Effector memory CD4-positive, alpha-beta T cell (primary cell): ENCODE results near the gene PABPC4L.

Source experiments
- DNase-seq, 3 donors: peaks; one replicate each; pipeline ENCODE4 v3.0.0-alpha.2; 2020
- H3K27ac ChIP-seq: 2 replicates; pipeline ENCODE4 v1.7.0; 2013; ENCODE audit warnings: mild to moderate bottlenecking, low read length, moderate library complexity; ENCODE audit not compliant: insufficient read depth, poor library complexity, severe bottlenecking
- H3K27me3 ChIP-seq: replicated peaks from 2 replicates; pipeline ENCODE4 v1.7.0; 2013; ENCODE audit warnings: mild to moderate bottlenecking, low read length; ENCODE audit not compliant: insufficient read depth, control insufficient read depth, poor library complexity, severe bottlenecking
- H3K36me3 ChIP-seq: 2 replicates; pipeline ENCODE4 v1.7.0; 2013; ENCODE audit warnings: mild to moderate bottlenecking, low read length, moderate library complexity; ENCODE audit not compliant: control insufficient read depth, insufficient read depth
- H3K4me1 ChIP-seq: 2 replicates; pipeline ENCODE4 v1.7.0; 2013; ENCODE audit warnings: low read length, mild to moderate bottlenecking; ENCODE audit not compliant: control insufficient read depth, insufficient read depth, poor library complexity, severe bottlenecking
- H3K4me3 ChIP-seq: 2 replicates; pipeline ENCODE4 v1.7.0; 2013; ENCODE audit warnings: low read length, low read depth, mild to moderate bottlenecking; ENCODE audit not compliant: insufficient read depth, poor library complexity, severe bottlenecking
- H3K9me3 ChIP-seq: 2 replicates; pipeline ENCODE4 v1.7.0; 2013; ENCODE audit warnings: mild to moderate bottlenecking, low read length, moderate library complexity; ENCODE audit not compliant: control insufficient read depth

PABPC4L gene

GRCh38 chr4:134189949-134190348 is 11.6 kb downstream of the PABPC4L start:
- Histone ChIP-seq H3K9me3 (no peaks in the 10 kb centered on the region), H3K27me3 (no peaks in the 10 kb centered on the region), H3K4me3 (no peak overlapping the region), H3K4me1 (no peaks in the 10 kb centered on the region), H3K36me3 (no peaks in the 10 kb centered on the region), H3K27ac (no peak overlapping the region)
- DNase-seq, result no peak

GRCh38 chr4:134189480-134189879 is 12.1 kb downstream of the PABPC4L start:
- Histone ChIP-seq H3K27ac (no peak overlapping the region), H3K27me3 (no peaks in the 10 kb centered on the region), H3K4me1 (no peaks in the 10 kb centered on the region), H3K9me3 (no peaks in the 10 kb centered on the region), H3K36me3 (no peaks in the 10 kb centered on the region), H3K4me3 (no peak overlapping the region)
- no peak for DNase-seq

- Histone ChIP-seq H3K9me3 (no peaks in the 10 kb centered on the region), H3K4me3 (no peak overlapping the region), H3K27me3 (no peaks in the 10 kb centered on the region)
Measured at GRCh38 chr4:134178706-134179105, 22.9 kb downstream of the PABPC4L start.

GRCh38 chr4:134174271-134174670 is 27.3 kb downstream of the PABPC4L start:
- H3K27me3 ChIP-seq, result no peaks in the 10 kb centered on the region
- H3K4me1 ChIP-seq, result no peaks in the 10 kb centered on the region
- DNase-seq, result no peak

More at GRCh38 chr4:134178706-134179105, 22.9 kb downstream of the PABPC4L start:
- no peak for DNase-seq
- Histone ChIP-seq H3K27ac (no peak overlapping the region), H3K36me3 (no peaks in the 10 kb centered on the region), H3K4me1 (no peaks in the 10 kb centered on the region)

GRCh38 chr4:134160211-134160610 is 41.4 kb downstream of the PABPC4L start:
- Histone ChIP-seq H3K4me1 (no peaks in the 10 kb centered on the region), H3K27ac (no peak overlapping the region), H3K27me3 (no peaks in the 10 kb centered on the region), H3K36me3 (no peaks in the 10 kb centered on the region), H3K9me3 (no peaks in the 10 kb centered on the region), H3K4me3 (no peak overlapping the region)
- no peak for DNase-seq

More at GRCh38 chr4:134174271-134174670, 27.3 kb downstream of the PABPC4L start:
- H3K4me3 ChIP-seq, result no peak overlapping the region
- H3K27ac ChIP-seq, result no peak overlapping the region
- no peaks in the 10 kb centered on the region for H3K36me3 ChIP-seq
- no peaks in the 10 kb centered on the region for H3K9me3 ChIP-seq

- Histone ChIP-seq H3K27me3 (no peaks in the 10 kb centered on the region), H3K36me3 (no peaks in the 10 kb centered on the region), H3K4me3 (no peak overlapping the region), H3K27ac (no peak overlapping the region), H3K9me3 (no peaks in the 10 kb centered on the region), H3K4me1 (no peaks in the 10 kb centered on the region)
- DNase-seq, result no peak
Measured at GRCh38 chr4:134154097-134154496, 47.5 kb downstream of the PABPC4L start.

- no peaks in the 10 kb centered on the region for H3K27me3 ChIP-seq
- H3K9me3 ChIP-seq, result no peaks in the 10 kb centered on the region
- H3K4me3 ChIP-seq, result no peak overlapping the region
- H3K27ac ChIP-seq, result no peak overlapping the region
- DNase-seq, result no peak
- H3K4me1 ChIP-seq, result no peaks in the 10 kb centered on the region
- H3K36me3 ChIP-seq, result no peaks in the 10 kb centered on the region
Measured at GRCh38 chr4:134147941-134148340, 53.6 kb downstream of the PABPC4L start.
